ENCODE data around the gene MECR.

MECR gene

GRCh38 chr1:29180497-29181412, 50.0 kb downstream of the MECR start:
- peak overlapping the region; percentile 95 for H3K4me3 ChIP-seq (ENCODE audit: low read depth, low read length)
- TF ChIP-seq CTCF (IDR thresholded peaks at IDR 0.05; ENCODE audit: insufficient read depth, low read length, missing control alignments) = no peak
- ChIA-PET CTCF (interaction anchor here (0.7 to 11.3 kb wide), 21 partner anchors 7 to 302 kb away, joined by 3 to 216 read pairs (median 4); partner anchors contain the start of gene TMEM200B), POLR2A (interaction anchor here (0.5 to 2.0 kb wide), 8 partner anchors 10 to 600 kb away, joined by 3 to 15 read pairs (median 6); partner anchors contain the start of gene TMEM200B)
- DNase-seq (ENCODE audit: low read depth, low spot score) = no peak

- TF ChIP-seq CTCF (IDR thresholded peaks at IDR 0.05; ENCODE audit: insufficient read depth, low read length, missing control alignments) = no peak
- DNase-seq (ENCODE audit: low read depth, low spot score) = no peak
- ChIA-PET CTCF (interaction anchor here (1.0 to 11.3 kb wide), 9 partner anchors 9 to 301 kb away, joined by 3 to 216 read pairs (median 8); partner anchors contain the start of gene TMEM200B), POLR2A (no interaction called here)
- H3K4me3 ChIP-seq (ENCODE audit: low read depth, low read length) = peak overlapping the region; percentile 95
These were observed 51.0 kb downstream of the MECR start for GRCh38 chr1:29179641-29180184.

GRCh38 chr1:29177022-29177705, 53.6 kb downstream of the MECR start:
- H3K4me3 ChIP-seq (ENCODE audit: low read depth, low read length) = no peak overlapping the region
- ChIA-PET CTCF (interaction anchor here (1.0 to 11.3 kb wide), 5 partner anchors 10 to 52 kb away, joined by 3 to 216 read pairs (median 3); no protein-coding TSS in a partner anchor), POLR2A (interaction anchor here (0.8 kb wide), 1 partner anchor 55 kb away, joined by 3 read pairs; no protein-coding TSS in a partner anchor)
- no peak for DNase-seq (ENCODE audit: low read depth, low spot score)
- TF ChIP-seq CTCF (IDR thresholded peaks at IDR 0.05; ENCODE audit: insufficient read depth, low read length, missing control alignments) = no peak

DNA sequence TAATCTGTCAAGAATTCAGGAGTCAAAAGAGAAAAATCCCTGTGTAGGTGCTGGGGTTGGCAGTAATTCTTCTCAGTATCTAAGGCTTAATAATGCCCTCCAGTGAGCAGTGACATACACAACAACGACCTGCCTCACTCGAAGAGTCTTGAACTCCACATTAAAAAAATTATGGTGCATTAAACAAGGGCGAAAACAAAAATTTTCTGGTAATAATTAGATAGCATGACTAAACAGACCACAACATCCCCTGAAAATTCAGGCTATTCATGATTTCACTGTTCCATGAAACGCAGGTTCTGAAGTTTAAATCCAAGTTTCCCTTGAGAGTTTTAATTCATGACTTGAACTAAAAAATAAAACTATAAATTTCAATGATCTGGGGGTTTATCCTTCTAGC, 54.2 kb downstream of the MECR start:
- no peak for TF ChIP-seq CTCF (IDR thresholded peaks at IDR 0.05; ENCODE audit: insufficient read depth, low read length, missing control alignments)
- ChIA-PET CTCF (interaction anchor here (1.0 kb wide), 2 partner anchors 10 to 22 kb away, joined by 3 read pairs; no protein-coding TSS in a partner anchor), POLR2A (interaction anchor here (0.8 kb wide), 1 partner anchor 55 kb away, joined by 3 read pairs; no protein-coding TSS in a partner anchor)
- H3K4me3 ChIP-seq (ENCODE audit: low read depth, low read length) = no peak overlapping the region
- no peak for DNase-seq (ENCODE audit: low read depth, low spot score)

DNA sequence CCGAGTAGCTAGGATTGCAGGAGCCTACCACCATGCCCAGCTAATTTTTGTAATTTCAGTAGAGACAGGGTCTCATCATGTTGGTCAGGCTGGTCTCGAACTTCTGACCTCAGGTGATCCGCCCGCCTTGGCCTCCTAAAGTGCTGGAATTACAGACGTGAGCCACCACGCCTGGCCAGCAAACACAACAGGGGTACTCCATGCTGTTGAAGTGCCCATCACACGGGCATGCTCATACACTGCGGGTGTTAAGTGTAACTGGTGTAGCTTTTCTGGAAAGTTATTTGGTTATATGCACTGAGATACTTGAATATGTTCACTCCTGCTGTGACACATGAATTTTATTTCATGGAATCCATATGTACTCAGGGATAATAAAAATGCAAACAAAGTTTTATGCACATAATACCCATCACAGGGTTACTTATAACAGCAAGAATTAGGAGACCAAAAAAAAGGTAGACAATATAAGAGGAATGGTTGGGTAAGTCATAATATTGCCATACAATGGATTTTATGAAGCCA, 58.3 kb downstream of the MECR start:
- POLR2A ChIA-PET = no interaction called here
- CTCF ChIA-PET = interaction anchor here (4.1 kb wide), 1 partner anchor 8 kb away, joined by 29 read pairs; the partner anchor contains the start of gene SRSF4

More for the DNA sequence above, 58.3 kb downstream of the MECR start:
- no peak overlapping the region for H3K4me3 ChIP-seq (ENCODE audit: low read depth, low read length)
- DNase-seq (ENCODE audit: low read depth, low spot score) = no peak
- no peak for TF ChIP-seq CTCF (IDR thresholded peaks at IDR 0.05; ENCODE audit: insufficient read depth, low read length, missing control alignments)

Data from AG04449 (cell line).